ENCODE data around the gene BSPRY.
"Not testable (repeated sequence)": the region's sequence is repeated elsewhere in the genome, so short reads cannot be mapped to it uniquely, and the experiment has no call there.

BSPRY gene

GRCh38 chr9:113373676-113374392 lies 24.5 kb downstream of the BSPRY start:
- no peak for ATAC-seq
- peaks cover 14% of the 10 kb centered on the region for H3K4me1 Mint-ChIP-seq
- no peaks in the 10 kb centered on the region for H3K9me3 Mint-ChIP-seq
- H3K27me3 Mint-ChIP-seq, result no peaks in the 10 kb centered on the region
- no peak overlapping the region for H3K27ac Mint-ChIP-seq
- DNase-seq, result no peak
- H3K4me3 Mint-ChIP-seq, result no peak overlapping the region

GRCh38 chr9:113375057-113376023 lies 26.0 kb downstream of the BSPRY start:
- Mint-ChIP-seq H3K27ac (peak overlapping the region; percentile 66 to 91), H3K4me1 (peaks cover 14% of the 10 kb centered on the region), H3K27me3 (no peaks in the 10 kb centered on the region), H3K9me3 (no peaks in the 10 kb centered on the region), H3K4me3 (peak overlapping the region; percentile 76 to 87)
- no peak for ATAC-seq
- no peak for DNase-seq

DNA sequence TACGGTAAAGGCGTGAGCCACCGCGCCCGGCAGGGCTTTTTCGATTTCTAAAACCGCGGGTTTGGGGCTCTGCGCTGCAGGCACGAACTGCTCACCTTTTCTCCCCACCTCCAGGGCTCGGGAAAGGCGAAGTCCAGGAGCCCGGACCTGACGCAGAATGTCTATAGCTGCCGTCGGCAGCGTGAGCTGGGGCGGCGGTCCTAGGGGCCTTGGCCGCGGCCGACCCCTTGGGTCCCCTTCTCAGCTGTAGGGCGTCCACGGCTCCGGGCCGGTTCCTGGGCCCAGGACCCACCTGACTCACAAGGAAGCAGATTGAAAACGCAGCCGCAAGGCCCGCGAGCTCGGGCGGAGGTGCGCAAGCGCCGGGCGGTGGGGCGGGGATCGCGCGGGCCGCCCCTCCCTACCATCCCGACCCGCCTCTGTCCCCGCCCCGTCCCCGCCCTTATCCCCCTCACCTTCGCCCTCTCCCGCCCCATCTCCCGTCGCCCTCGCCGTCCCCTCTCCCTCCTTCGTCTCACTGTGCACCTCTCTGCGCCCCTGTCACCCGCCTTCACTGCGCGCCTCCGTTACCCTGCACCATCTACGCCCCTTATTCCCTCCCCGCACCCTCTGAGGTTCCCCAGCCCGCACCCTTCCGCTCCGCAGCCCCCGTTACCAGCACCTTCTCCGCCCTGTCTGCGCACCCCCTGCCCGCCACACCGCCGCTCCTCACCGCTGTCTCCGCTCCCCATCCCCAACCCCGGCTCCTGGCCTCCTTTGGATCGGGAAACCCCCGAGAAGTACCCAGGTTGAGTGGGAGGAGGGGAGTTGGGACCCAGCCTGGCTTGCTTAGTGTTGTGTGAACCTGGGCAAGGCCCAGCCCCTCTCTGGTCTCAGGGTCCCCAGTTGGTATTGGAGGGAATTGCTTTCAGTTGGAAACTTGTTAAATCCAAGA lies 27.6 kb downstream of the BSPRY start, which contains the start of gene HDHD3:
Gene HDHD3, minus strand, starts transcription at position 353 of the 934 bp plus-strand sequence. CDS start 2,632 bp downstream, outside the sequence.
- ATAC-seq (peak; percentile 92), DNase-seq (peak; percentile 84 to 85)
- H3K4me1 Mint-ChIP-seq, result peaks cover 14% of the 10 kb centered on the region
- peak within 1 kb of the TSS; percentile 74 to 94 for H3K27ac Mint-ChIP-seq
- peak within 1 kb of the TSS; percentile 76 to 87 for H3K4me3 Mint-ChIP-seq
- no peaks in the 10 kb centered on the region for H3K27me3 Mint-ChIP-seq
- no peaks in the 10 kb centered on the region for H3K9me3 Mint-ChIP-seq

- H3K4me1 Mint-ChIP-seq, result peaks cover 14% of the 10 kb centered on the region
- not testable (repeated sequence) for DNase-seq, H3K27me3 Mint-ChIP-seq, H3K27ac Mint-ChIP-seq, ATAC-seq, H3K4me3 Mint-ChIP-seq, H3K9me3 Mint-ChIP-seq
Measured at GRCh38 chr9:113379094-113379828, 29.9 kb downstream of the BSPRY start.

DNA sequence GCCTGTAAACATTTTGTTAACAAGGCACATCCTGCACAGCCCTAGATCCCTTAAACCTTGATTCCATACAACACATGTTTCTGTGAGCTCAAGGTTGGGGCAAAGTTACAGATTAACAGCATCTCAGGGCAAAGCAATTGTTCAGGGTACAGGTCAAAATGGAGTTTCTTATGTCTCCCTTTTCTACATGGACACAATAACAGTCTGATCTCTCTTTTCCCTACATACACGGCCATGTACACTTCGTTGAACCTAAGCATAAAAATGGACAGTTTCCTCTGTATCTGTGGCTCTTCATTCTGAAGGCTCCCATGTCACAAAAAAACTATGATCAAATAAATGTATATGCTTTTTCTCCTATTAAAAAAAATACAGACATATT lies 30.5 kb downstream of the BSPRY start:
- not testable (repeated sequence) for DNase-seq, ATAC-seq, H3K4me3 Mint-ChIP-seq, H3K27me3 Mint-ChIP-seq, H3K9me3 Mint-ChIP-seq
- peaks cover 12% of the 10 kb centered on the region for H3K4me1 Mint-ChIP-seq
- H3K27ac Mint-ChIP-seq, result peak overlapping the region in 1 of 2 donors; percentile 61

DNA sequence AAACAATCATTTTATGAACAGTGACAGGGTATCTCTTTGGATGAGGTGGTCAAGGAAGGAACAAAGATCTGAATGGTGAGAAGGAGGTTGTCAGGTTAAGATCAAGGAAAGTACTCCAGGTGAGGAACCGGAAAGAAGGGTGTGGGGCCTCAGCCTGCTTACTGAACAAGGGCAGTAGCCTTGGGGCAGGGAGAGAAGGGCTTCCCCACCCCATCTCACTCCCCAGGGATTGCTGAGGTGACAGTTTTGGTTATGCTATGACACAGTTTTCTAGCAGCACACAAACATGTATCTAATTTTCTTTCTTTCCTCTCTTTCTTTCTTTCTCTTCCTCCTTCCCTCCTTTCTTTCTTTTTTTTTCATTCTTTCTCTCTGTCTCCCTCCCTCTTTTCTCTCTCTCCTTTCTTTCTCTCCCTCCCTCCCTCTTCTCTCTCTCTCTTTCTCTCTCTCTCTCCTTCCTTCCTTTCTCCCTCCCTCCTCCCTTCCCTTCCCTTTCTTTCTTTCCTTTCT lies 31.6 kb downstream of the BSPRY start:
- Mint-ChIP-seq H3K9me3 (no peaks in the 10 kb centered on the region), H3K27ac (no peak overlapping the region), H3K4me1 (peaks cover under 1% of the 10 kb centered on the region), H3K27me3 (no peaks in the 10 kb centered on the region), H3K4me3 (no peak overlapping the region)
- no peak for ATAC-seq
- DNase-seq, result no peak

- not testable (repeated sequence) for H3K27me3 Mint-ChIP-seq, H3K9me3 Mint-ChIP-seq, ATAC-seq, H3K4me3 Mint-ChIP-seq, DNase-seq, H3K27ac Mint-ChIP-seq, H3K4me1 Mint-ChIP-seq
Measured at GRCh38 chr9:113381441-113381840, 32.1 kb downstream of the BSPRY start.

DNA sequence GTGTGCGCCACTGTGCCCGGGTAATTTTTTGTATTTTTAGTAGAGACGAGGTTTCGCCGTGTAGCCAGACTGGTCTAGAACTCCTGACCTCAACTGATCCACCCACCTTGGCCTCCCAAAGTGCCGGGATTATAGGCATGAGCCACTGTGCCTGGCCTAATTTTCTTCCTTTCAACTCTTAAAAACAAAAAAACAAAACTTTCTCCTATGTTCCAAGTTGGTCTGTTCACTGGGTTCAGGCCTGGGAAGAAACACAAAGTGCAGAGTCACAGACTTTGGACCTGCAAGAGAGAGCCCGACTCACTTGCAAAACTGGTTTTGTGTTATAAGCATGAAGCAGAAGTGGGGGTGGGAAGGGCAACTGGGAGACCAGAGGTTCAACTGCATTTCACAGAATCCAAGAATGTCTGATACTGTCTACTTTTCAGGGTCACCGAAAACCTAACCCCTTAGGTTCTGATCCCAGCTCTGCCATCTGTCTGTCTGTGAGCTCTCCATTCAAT lies 32.6 kb downstream of the BSPRY start:
- H3K4me3 Mint-ChIP-seq, result no peak overlapping the region
- DNase-seq (no peak), ATAC-seq (no peak)
- no peaks in the 10 kb centered on the region for H3K27me3 Mint-ChIP-seq
- no peaks in the 10 kb centered on the region for H3K4me1 Mint-ChIP-seq
- no peaks in the 10 kb centered on the region for H3K9me3 Mint-ChIP-seq
- peak overlapping the region in 1 of 2 donors; percentile 12 for H3K27ac Mint-ChIP-seq

GRCh38 chr9:113386571-113387393 lies 37.4 kb downstream of the BSPRY start:
- Mint-ChIP-seq H3K27me3 (no peaks in the 10 kb centered on the region), H3K4me3 (no peak overlapping the region), H3K27ac (no peak overlapping the region), H3K9me3 (no peaks in the 10 kb centered on the region), H3K4me1 (no peaks in the 10 kb centered on the region)
- DNase-seq, result no peak
- ATAC-seq, result no peak

- H3K9me3 Mint-ChIP-seq, result no peaks in the 10 kb centered on the region
- H3K4me1 Mint-ChIP-seq, result no peaks in the 10 kb centered on the region
- no peak for DNase-seq
- H3K4me3 Mint-ChIP-seq, result no peak overlapping the region
- H3K27me3 Mint-ChIP-seq, result no peaks in the 10 kb centered on the region
- ATAC-seq, result no peak
- H3K27ac Mint-ChIP-seq, result no peak overlapping the region
Measured at GRCh38 chr9:113387560-113388230, 38.4 kb downstream of the BSPRY start.

DNA sequence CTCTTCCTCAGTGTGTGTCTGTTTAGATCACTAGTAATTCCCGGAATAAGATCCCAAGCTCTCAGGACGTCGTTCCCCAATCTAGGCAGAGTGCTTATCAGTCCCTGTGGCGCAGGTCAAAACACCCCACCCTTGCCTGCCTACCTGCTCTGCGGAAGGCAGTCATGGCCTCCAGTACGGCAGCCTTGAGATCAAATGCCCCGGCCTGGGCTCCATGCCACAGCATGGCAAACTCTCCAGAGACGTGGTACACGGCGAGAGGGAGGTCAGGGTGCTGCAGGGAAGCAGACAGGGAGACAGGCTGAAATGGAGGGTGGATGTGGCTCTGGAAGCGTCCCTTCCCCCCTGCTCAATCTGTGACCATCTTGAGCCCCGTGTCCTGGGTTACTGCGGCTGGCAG lies 39.5 kb downstream of the BSPRY start:
- Mint-ChIP-seq H3K4me1 (no peaks in the 10 kb centered on the region), H3K4me3 (no peak overlapping the region), H3K9me3 (no peaks in the 10 kb centered on the region), H3K27ac (no peak overlapping the region), H3K27me3 (no peaks in the 10 kb centered on the region)
- ATAC-seq, result no peak
- DNase-seq, result no peak

DNA sequence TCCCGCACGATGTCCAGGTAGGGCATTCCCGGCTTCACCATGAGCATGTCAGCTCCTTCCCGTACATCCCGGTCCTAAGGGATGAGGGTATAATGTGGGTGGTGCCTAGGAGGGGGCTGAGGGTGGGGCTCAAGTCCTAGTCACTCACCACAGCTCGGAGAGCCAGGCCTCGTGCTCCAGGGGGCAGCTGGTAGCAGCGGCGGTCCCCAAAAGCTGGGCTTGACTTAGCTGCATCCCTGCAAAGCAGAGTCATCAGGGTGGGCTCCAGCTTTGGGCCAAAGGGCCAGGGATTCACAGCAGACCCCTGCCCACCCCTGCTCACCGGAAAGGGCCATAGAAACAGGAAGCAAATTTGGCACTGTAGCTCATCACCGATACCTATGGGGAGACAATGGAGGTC lies 40.1 kb downstream of the BSPRY start:
- ATAC-seq, result no peak
- Mint-ChIP-seq H3K27ac (peak overlapping the region; percentile 63 to 89), H3K4me1 (no peaks in the 10 kb centered on the region), H3K4me3 (no peak overlapping the region), H3K27me3 (no peaks in the 10 kb centered on the region), H3K9me3 (no peaks in the 10 kb centered on the region)
- no peak for DNase-seq

Data from stimulated activated naive CD8-positive, alpha-beta T cell treated with anti-CD3 and anti-CD28 coated beads, Interleukin-15, amount 100 ng/mL, for 72 hours (primary cell).